22Rv1 (cell line): ENCODE results near the gene IL1A.

Experiments used
- H3K27ac ChIP-seq: fragments of 450-650 bp; 2 replicates; pipeline ENCODE4 v1.5.1; 2017
- CTCF ChIP-seq: fragments of 450-650 bp; IDR thresholded peaks from 2 replicates; pipeline ENCODE4 v1.5.1; 2017; ENCODE audit warnings: mild to moderate bottlenecking
- ZFX ChIP-seq: fragments of 450-650 bp; IDR thresholded peaks from 2 replicates; pipeline ENCODE4 v1.6.1; 2017; ENCODE audit warnings: antibody characterized with exemption, borderline replicate concordance

IL1A gene

GRCh38 chr2:112724591-112725525, 59.4 kb downstream of the IL1A start:
- no peak overlapping the region for H3K27ac ChIP-seq

GRCh38 chr2:112723995-112724394, 60.3 kb downstream of the IL1A start:
- H3K27ac ChIP-seq: no peak overlapping the region
- TF ChIP-seq ZFX: no peak
- no peak for TF ChIP-seq CTCF

More at GRCh38 chr2:112724591-112725525, 59.4 kb downstream of the IL1A start:
- TF ChIP-seq CTCF (peak; percentile 28), ZFX (no peak)
